Mucosa of descending colon (tissue), 3 donors: ENCODE results near the gene SETDB2. TPM values are rescaled to one million over a fixed set of nuclear protein-coding genes. Genes with fewer than 3 reads are reported as not detected.

Source experiments
- ATAC-seq: fragments of 200-7000 bp; cut with Tn5 transposase; one replicate; pipeline ENCODE4 v1.9.1; 2020; ENCODE audit warnings: mild to moderate bottlenecking, moderate library complexity
- DNase-seq, 3 donors: peaks; one replicate each; pipeline ENCODE4 v3.0.0-alpha.2; 2020
- H3K36me3 ChIP-seq: fragments of 200-600 bp; one replicate; pipeline ENCODE4 v1.8.0; 2021; ENCODE audit warnings: low read depth, mild to moderate bottlenecking
- H3K4me1 ChIP-seq: fragments of 200-600 bp; one replicate; pipeline ENCODE4 v1.8.0; 2021; ENCODE audit warnings: low read depth, mild to moderate bottlenecking
- H3K4me3 ChIP-seq: fragments of 200-600 bp; one replicate; pipeline ENCODE4 v1.8.0; 2021; ENCODE audit warnings: mild to moderate bottlenecking
- H3K9me3 ChIP-seq: fragments of 200-600 bp; one replicate; pipeline ENCODE4 v1.8.0; 2021; ENCODE audit warnings: mild to moderate bottlenecking
- intact Hi-C, 2 donors: fragments of 100-400 bp; cut with DNase I in 1 of 2; cut with micrococcal nuclease in 1 of 2; formaldehyde crosslinking; loops; one replicate each; pipeline versions ENCODE4 v1.11.0 to v1.11.1; 2022; cut with DNase I, micrococcal nuclease
- total RNA-seq, 3 donors: library from RNA; stranded (reverse); fragmentation: NEBNext Ultra II Directional in 2 of 3; extraction: Animal tissue kit (Norgen Biotek cat#: 25700) in 2 of 3; gene quantifications; one replicate each; pipeline versions ENCODE4 v1.2.1 to v1.2.4, GENCODE V29; 2021 to 2023
- TF ChIP-seq, protein P1 (sequence below): fragments of 200-600 bp; IDR thresholded peaks from one replicate; pipeline ENCODE4 v1.8.0; 2022; ENCODE audit warnings: antibody characterized with exemption, mild to moderate bottlenecking
- donor health status: DM: no; HTN: no; CAD: no; lungs with moderate emphysema.
- donor health status: DM: no; HTN: no; CAD: no.
- donor health status: DM: no; HTN: yes; CAD: no.

Gene SETDB2
- total RNA-seq, 3 donors from 2014 or later: 10.6 to 13.7 (median 11.7) TPM

DNA sequence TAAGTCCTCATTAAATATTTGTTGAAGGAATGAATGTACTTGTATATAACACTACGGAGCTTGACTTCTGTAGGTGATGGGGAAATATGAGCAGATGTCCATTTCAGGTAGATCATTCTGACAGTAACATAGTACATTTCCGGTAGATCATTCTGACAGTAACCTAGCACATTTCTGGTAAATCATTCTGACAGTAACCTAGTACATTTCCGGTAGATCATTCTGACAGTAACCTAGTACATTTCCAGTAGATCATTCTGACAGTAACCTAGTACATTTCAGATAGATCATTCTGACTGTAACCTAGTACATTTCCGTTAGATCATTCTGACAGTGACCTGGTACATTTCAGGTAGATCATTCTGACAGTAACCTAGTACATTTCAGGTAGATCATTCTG lies 54.1 kb downstream of the SETDB2 start:
- intact Hi-C loops: no loop called here
- no peak overlapping the region for H3K4me3 ChIP-seq
- no peak for ATAC-seq

DNA sequence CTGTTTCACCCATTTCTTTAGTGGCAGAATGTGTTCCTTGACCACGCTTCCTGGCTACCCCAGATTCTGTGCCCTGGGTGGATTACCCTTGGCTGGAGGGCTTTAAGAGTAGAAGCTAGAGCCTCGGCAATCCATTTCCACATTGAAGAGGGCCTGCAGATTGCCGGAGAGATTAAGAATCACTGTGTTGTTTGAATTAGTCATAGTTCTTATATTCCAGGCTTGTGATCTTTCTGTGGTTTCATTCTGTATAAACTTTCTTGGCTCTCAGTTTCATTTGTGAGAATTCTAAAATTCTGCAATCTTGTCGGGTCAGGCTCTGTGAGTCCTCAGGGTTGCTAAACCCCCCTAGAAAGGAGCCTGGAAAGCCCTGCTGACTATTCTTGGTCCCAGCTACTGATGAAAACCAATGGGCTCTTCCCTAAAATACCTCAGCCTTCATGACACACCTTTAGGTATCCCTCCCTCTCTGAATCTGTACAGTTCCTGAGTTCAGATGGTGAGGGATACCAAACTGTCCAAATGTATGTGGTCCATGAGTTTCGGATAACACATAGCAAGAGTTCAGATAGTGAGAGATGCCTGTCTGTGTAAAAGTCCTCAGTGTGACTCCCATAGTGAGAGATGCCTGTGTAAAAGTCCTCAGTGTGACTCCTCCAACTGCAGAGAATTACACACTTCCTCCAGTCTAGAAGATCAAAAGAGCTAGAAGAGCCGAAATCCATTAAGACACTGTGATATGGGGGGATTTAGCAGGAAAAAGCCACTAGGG lies 56.0 kb downstream of the SETDB2 start:
- no peak for ATAC-seq
- TF ChIP-seq, protein P1, sequence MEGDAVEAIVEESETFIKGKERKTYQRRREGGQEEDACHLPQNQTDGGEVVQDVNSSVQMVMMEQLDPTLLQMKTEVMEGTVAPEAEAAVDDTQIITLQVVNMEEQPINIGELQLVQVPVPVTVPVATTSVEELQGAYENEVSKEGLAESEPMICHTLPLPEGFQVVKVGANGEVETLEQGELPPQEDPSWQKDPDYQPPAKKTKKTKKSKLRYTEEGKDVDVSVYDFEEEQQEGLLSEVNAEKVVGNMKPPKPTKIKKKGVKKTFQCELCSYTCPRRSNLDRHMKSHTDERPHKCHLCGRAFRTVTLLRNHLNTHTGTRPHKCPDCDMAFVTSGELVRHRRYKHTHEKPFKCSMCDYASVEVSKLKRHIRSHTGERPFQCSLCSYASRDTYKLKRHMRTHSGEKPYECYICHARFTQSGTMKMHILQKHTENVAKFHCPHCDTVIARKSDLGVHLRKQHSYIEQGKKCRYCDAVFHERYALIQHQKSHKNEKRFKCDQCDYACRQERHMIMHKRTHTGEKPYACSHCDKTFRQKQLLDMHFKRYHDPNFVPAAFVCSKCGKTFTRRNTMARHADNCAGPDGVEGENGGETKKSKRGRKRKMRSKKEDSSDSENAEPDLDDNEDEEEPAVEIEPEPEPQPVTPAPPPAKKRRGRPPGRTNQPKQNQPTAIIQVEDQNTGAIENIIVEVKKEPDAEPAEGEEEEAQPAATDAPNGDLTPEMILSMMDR: no peak
- no peaks in the 10 kb centered on the region for H3K9me3 ChIP-seq
- intact Hi-C loops: no loop called here
- H3K36me3 ChIP-seq: no peaks in the 10 kb centered on the region
- DNase-seq: no peak
- no peaks in the 10 kb centered on the region for H3K4me1 ChIP-seq
- H3K4me3 ChIP-seq: no peak overlapping the region

More for the DNA sequence above, 54.1 kb downstream of the SETDB2 start:
- DNase-seq: no peak
- Histone ChIP-seq H3K9me3 (no peaks in the 10 kb centered on the region), H3K4me1 (no peaks in the 10 kb centered on the region), H3K36me3 (no peaks in the 10 kb centered on the region)
- TF ChIP-seq, protein P1: no peak

DNA sequence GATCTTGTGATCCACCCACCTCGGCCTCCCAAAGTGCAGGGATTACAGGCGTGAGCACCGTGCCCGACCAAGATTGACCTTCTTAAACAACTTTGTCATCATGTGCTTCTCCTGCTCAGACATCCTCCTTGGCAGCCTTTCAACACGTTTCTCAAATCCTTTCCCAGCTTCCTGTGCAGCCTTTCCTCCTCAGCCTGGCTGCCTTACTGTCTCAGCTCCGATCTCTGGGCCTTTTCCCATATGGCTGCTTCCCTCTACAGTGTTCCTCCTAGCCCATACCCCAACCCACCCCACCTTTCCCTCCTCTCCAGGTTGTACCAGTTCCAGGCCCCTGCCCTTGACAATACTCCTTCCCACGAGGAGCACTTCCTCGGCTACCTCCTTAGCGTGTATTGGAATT lies 58.9 kb downstream of the SETDB2 start:
- H3K36me3 ChIP-seq: no peaks in the 10 kb centered on the region
- TF ChIP-seq, protein P1: no peak
- no peaks in the 10 kb centered on the region for H3K9me3 ChIP-seq
- H3K4me3 ChIP-seq: no peak overlapping the region
- peak in 1 of 3 donors; percentile 15 for DNase-seq
- intact Hi-C loops: no loop called here
- ATAC-seq: no peak
- no peaks in the 10 kb centered on the region for H3K4me1 ChIP-seq

DNA sequence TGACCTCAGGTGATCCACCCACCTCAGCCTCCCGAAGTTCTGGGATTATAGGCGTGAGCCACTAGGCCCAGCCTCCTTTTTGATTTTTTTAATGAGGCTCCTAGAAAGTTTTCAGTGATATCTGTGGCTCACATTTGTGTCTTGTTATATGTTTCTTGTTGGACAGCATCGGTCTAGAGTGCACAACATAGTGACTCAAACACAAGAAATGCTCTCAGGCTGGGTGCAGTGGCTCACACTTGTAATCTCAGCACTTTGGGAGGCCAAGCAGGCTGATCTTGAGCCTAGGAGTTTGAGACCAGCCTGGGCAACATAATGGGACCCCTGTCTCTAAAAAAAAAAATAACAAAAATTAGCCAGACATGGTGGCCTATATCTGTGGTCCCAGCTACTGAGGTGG lies 59.9 kb downstream of the SETDB2 start:
- TF ChIP-seq, protein P1: no peak
- Histone ChIP-seq H3K9me3 (no peaks in the 10 kb centered on the region), H3K4me1 (no peaks in the 10 kb centered on the region), H3K4me3 (no peak overlapping the region), H3K36me3 (no peaks in the 10 kb centered on the region)
- intact Hi-C loops: no loop called here
- DNase-seq (no peak), ATAC-seq (no peak)

DNA sequence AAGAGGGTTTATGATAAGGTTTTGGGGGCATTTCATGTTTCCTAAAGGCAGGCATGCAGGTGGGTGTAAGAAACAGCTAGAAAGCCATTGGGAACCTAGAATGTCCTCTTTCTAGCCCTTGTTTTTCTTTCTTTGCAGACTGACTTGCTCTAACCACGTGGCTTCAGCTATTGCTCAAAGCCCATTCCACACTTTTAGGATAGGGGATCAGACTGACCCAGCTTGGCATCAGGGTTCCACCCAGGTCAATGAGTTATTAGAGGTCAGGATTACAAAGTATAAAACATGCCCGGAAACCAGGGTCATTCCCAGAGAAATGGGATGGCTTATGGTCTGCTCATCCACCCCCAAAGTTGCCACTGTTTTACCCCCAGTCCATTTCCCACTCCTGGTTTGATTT lies 68.5 kb downstream of the SETDB2 start:
- Histone ChIP-seq H3K9me3 (no peaks in the 10 kb centered on the region), H3K4me3 (no peak overlapping the region), H3K4me1 (no peaks in the 10 kb centered on the region), H3K36me3 (no peaks in the 10 kb centered on the region)
- intact Hi-C loops: no loop called here
- DNase-seq (no peak), ATAC-seq (no peak)
- TF ChIP-seq, protein P1: no peak
